Muscle of arm (tissue), 12 donors: ENCODE results near the gene GPC6. TPM values are rescaled to one million over a fixed set of nuclear protein-coding genes. Genes with fewer than 3 reads are reported as not detected.

Experiments
- DNase-seq: peaks from one replicate; pipeline ENCODE4 v3.0.0-alpha.2; 2013
- polyA plus RNA-seq, 12 donors: library from polyadenylated mRNA; unstranded; fragments of 120-200 nt; gene quantifications; one replicate each; pipeline ENCODE4 v1.2.1, GENCODE V29; 2013; ENCODE audit not compliant: insufficient read length in 12 of 12

GPC6 gene
- polyA plus RNA-seq, 12 donors: 11.5 to 24.7 (median 15.3) TPM; not detected in 1

GRCh38 chr13:93227878-93228642 lies 1.5 kb downstream of the GPC6 start:
- DNase-seq: peak; percentile 88

GRCh38 chr13:93228643-93228937 lies 2.0 kb downstream of the GPC6 start:
- DNase-seq: no peak

- no peak for DNase-seq
Measured at GRCh38 chr13:93230261-93230855, 3.8 kb downstream of the GPC6 start.

GRCh38 chr13:93231867-93232266 lies 5.3 kb downstream of the GPC6 start:
- no peak for DNase-seq

GRCh38 chr13:93233997-93234416 lies 7.4 kb downstream of the GPC6 start:
- no peak for DNase-seq

- DNase-seq: no peak
Measured at GRCh38 chr13:93234459-93234858, 7.9 kb downstream of the GPC6 start.

- DNase-seq: no peak
Measured at GRCh38 chr13:93235258-93236015, 8.8 kb downstream of the GPC6 start.

GRCh38 chr13:93238711-93239110 lies 12.1 kb downstream of the GPC6 start:
- no peak for DNase-seq

GRCh38 chr13:93243375-93244063 lies 16.9 kb downstream of the GPC6 start:
- no peak for DNase-seq

- no peak for DNase-seq
Measured at GRCh38 chr13:93244141-93244917, 17.7 kb downstream of the GPC6 start.

GRCh38 chr13:93244918-93245280 lies 18.3 kb downstream of the GPC6 start:
- DNase-seq: no peak

- DNase-seq: no peak
Measured at GRCh38 chr13:93246069-93246468, 19.5 kb downstream of the GPC6 start.

GRCh38 chr13:93248627-93249047 lies 22.0 kb downstream of the GPC6 start:
- DNase-seq: no peak

GRCh38 chr13:93249364-93250306 lies 23.0 kb downstream of the GPC6 start:
- DNase-seq: no peak

GRCh38 chr13:93254775-93255174 lies 28.2 kb downstream of the GPC6 start:
- no peak for DNase-seq

GRCh38 chr13:93256998-93257397 lies 30.4 kb downstream of the GPC6 start:
- DNase-seq: no peak

GRCh38 chr13:93259527-93260080 lies 33.0 kb downstream of the GPC6 start:
- no peak for DNase-seq

GRCh38 chr13:93260591-93260990 lies 34.0 kb downstream of the GPC6 start:
- DNase-seq: no peak

GRCh38 chr13:93262729-93263345 lies 36.2 kb downstream of the GPC6 start:
- DNase-seq: no peak

GRCh38 chr13:93264876-93265275 lies 38.3 kb downstream of the GPC6 start:
- no peak for DNase-seq
